HG02970 (cell line): ENCODE data around the gene SIGLEC14.
"Not testable (repeated sequence)": the region's sequence is repeated elsewhere in the genome, so short reads cannot be mapped to it uniquely, and the experiment has no call there.

Experiments used
- ATAC-seq: cut with Tn5 transposase; IDR thresholded peaks from one replicate; pipeline ENCODE4 v1.9.1; 2021; ENCODE audit warnings: mild to moderate bottlenecking, moderate library complexity, moderate number of reproducible peaks; ENCODE audit not compliant: unreplicated experiment, low FRiP score

Gene SIGLEC14

DNA sequence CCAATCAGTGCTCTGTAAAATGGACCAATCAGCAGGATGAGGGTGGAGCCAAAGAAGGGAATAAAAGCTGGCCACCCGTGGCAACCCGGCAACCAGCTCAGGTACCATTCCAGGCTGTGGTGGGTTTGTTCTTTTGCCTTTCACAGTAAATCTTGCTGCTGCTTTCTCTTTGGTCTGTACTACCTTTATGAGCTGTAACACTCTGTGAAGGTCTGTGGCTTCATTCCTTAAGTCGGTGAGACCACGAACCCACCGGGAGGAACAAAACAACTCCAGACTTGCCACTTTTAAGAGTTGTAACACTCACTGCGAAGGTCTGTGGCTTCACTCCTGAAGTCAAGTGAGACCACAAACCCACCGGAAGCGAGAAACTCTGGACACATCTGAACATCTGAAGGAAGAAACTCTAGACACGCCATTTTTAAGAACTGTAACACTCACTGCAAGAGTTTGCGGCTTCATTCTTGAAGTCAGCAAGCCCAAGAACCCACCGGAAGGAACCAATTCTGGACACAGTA lies 30.0 kb upstream of the SIGLEC14 start:
- no peak for ATAC-seq

DNA sequence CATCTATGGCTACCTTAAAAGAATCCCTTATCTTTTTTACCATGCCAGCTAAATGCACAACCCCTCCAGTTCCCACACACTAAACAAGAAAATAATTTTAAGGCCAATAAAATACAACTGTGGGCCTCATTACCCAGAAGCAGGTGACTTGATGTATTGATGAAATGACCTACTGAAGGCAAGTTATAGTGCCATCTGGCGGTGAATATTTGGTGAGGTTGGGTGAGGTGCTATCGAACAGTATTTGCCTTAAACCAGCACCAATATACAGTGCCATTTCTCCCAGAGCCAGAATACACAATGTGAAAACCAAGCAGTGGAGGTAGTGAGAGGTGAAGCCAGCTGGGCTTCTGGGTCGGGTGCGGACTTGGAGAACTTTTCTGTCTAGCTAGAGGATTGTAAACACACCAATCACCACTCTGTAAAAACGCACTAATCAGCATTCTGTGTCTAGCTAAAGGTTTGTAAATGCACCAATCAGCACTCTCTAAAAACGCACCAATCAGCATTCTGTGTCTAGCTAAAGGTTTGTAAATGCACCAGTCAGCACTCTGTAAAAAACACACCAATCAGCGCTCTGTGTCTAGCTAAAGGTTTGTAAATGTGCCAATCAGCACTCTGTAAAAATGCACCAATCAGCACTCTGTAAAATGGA lies 29.4 kb upstream of the SIGLEC14 start:
- not testable (repeated sequence) for ATAC-seq

DNA sequence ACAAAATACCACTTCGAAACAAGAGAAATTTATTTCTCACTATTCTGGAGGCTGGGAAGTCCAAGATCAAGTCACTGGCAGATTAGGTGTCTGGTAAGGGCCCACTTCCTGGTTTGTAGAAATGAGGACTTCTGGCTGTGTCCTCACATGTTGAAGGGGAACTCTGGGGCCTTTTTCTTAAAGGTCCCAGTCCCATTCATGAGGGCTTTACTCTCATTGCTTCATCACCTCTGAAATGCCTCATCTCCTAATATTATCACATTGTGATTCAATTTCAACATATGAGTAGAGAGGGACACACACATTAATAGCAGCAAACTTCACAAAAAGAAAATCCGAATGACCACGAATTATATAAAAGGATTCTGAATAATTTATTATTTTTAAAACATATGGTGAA lies 21.6 kb upstream of the SIGLEC14 start:
- no peak for ATAC-seq

DNA sequence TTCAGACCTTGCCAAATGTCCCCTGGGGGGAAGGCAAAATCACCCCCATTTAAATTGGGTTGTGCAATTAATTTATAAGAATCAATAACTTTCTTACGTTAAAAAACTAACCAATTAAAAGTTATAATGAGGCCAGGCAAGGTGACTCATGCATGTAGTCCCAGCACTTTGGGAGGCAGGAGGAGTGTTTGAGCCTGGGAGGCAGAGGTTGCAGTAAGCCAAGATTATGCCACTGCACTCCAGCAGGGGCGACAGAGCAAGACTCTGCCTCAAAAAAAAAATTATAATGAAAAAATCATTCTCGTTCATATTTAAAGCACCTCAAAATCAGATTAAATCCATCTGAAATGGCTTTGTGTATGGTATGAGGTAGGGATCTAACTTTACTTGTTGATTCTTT lies 18.4 kb upstream of the SIGLEC14 start:
- ATAC-seq: no peak

DNA sequence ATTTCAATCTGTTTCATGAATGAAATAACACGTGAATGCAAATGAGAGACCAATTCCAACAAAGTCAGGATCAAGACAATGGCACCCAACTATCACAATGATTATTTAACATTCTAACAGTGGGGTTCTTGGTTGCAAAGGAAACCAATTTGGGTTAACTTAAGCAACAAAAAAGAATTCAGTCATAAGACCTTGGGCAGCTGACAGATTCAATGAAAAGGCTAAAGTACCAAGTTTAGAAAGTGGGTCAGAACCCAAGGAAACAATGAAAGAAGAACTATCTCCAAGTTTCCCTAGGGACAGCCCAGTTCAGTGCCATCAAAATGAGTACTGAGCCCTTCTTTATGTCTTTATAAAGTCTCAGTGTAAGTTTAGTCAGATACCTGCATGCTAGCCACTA lies 17.5 kb upstream of the SIGLEC14 start:
- no peak for ATAC-seq

DNA sequence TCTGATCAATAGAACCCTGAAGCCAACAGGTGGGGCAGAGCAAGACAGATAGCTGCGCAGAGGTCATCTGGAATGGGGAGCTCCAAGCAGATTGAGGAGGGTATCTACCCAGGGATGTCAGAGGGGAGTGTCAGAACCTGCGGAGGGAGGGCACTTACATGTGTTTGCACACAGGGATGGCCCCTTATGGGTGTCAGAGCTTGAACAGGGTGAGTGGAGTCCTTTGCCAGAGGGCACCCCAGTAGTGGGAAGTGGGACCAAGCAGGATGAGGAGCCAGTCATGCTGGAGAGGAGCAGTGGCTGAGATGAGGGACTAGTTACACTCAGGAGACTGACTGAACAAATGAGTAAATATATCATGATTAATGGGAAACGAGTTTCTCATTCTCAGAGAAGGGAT lies 17.0 kb upstream of the SIGLEC14 start:
- no peak for ATAC-seq

DNA sequence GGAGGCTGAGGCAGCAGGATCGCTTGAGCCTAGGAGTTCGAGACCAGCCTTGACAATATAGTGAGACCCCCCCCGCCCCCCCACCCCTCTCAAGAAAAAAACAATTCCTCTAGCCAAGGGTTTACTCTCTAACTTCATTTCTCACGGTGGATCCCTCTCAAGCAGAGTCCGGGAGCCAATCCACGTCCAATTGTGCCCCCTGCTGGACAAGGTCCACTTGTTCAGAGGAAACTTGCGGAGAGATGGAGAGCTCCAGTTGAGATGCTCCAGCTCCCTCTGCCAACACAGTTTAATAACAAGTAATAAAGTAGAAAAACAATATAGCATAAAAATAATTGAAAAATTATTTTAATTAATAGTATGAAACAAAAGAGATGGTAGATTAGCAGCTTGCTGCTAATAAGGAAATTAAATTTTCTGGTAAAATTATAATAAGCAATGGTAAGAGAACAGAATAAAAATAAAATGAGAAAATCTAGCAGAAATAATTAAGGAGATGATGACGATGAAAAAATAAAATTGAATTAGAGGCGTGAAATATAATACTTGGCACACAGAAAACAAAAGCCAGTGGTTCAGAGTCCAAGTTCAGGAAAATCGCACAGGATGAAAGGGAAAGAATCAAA lies 14.5 kb upstream of the SIGLEC14 start:
- no peak for ATAC-seq

DNA sequence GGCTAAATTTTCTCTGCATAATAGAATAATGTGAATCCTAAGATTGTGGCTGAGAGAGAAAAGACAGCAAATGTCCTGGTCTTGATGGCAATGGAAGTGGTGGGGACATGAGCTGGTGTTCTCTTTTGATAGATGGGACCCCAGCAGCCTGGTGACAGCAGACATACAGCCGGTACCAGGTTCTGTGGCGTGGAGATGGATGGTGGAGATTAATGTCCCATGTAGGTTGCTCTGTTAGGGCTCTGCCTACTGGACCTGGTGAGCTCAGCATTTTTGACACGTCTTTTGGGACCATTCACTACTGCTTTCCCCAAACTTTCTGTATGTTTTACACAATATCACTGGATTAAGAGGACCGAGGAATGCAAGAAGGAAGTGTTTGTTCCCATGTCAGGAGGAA lies 8.2 kb upstream of the SIGLEC14 start:
- no peak for ATAC-seq

DNA sequence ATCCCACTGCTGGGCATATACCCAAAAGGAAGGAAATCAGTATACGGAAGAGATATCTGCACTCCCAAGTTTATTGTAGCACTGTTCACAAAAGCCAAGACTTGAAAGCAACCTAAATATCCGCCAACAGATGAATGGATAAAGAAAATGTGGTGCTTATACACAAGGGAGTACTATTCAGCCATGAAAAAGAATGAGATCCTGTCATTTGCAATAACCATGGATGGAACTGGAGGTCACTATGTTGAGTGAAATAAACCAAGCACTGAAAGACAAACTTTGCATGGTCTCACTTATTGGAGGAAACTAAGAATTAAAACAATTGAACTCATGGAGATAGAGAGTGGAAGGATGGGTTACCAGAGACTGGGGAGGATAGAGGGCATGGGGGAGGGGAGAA lies 6.5 kb upstream of the SIGLEC14 start:
- ATAC-seq: no peak

DNA sequence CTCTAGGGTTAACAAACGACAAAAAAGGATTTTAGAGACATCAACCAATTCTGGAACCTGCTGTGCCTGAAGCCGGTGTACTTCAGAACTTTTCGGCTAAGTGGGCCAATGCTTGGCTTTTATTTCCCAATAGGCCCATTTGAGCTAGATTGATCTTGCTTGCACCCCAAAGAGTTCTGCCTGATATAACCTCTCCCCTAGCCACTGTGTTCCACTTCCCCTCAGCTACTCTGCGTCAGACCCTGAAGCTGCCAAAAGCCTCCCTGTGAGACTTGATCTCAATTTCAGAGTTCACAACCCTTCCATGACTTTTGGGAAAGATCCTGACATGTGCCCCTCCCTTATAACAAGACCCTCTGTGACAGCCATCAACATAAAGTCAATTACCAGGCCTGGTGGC lies 5.6 kb upstream of the SIGLEC14 start:
- ATAC-seq: no peak

DNA sequence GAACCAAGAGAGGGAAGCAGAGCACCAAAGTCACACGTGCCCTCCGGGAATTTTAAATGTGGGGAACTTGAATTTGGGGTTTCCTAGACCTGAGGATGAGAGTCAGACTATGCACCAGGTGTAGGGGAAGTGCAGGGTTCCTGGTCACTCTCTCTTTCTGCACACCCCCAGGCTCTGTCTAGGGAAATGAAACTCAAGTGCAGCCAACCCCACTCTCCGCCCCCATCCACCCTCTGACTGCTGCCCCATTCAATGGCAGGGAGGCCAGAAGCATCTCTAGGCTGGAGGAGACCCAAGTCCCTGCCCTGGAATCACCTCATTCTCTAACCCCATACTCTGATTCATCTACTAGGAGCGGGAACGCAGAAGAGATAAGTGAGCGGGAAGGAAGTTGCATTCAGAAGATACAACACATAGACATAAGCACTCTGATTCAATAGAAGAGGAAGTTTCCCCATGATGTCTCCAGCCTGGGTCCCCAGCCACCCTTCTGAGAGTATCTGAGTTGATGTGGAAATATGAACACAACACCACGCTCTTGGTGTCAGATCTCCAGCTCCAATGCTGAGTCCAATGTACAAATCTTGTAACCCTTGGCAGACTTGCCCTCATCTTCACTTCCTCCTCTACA lies 4.7 kb upstream of the SIGLEC14 start:
- no peak for ATAC-seq

DNA sequence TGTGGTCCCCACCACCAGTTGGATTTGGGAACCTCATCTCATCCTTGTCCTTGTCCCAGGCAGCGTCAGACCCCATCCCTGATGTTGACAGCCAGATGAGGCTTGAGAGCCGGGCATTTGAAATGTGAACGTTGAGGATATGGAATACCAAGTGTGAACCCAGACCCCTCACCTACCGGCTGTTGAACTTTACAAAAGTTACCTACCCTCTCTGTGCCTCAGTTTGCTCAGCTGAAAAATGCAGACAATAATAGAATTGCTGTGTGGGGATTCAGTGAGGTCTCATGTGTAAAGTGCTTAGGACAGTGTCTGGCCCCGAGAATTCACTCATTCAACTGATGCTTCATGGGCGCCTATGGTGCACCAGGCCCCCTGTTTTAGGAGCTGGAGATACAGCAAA lies 693 bp upstream of the SIGLEC14 start:
- ATAC-seq: no peak

DNA sequence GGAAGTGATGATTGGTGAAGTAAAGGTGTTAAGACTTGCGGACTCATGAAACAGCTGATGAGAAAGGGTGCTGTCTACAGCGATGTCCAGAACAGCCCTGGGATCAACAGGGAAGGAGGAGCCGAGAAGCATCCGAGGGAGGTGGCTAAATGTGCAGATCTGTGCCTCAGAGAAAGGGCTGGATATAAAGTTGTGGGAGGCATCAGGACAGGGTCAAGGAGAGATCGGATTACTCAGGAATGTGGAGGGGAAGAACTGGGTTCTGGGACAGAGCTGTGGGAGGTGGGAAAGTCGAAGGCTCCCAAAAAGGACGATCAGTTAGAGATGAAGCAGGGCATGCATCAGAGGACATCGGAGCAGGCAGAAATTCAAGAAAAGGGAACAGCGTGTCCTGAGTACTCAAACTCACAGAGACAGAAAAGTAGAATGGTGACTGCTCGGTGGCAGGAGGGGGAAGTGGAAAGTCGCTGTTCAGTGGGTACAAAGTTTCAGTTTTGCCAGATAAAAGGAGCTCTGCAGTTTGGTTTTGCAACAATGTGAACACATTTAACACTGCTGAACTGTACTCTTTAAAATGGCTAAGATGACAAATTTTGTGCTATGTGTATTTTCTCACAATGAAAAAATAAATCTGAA lies 1.9 kb downstream of the SIGLEC14 start:
- no peak for ATAC-seq

DNA sequence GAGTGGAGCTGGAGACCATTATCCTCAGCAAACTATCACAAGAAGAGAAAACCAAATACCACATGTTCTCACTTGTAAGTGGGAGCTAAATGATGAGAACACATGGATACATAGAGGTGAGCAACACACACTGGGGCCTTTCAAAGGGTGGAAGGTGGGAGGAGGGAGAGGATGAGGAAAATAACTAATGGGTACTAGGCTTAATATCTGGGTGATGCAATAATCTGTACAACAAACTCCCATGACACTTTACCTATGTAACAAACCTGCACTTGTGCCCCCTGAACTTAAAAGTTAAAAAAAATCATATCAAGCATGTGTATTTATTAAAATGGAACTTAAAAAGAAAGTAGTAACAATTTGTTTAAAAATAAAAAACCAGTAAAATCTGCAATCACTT lies 5.0 kb downstream of the SIGLEC14 start:
- no peak for ATAC-seq

DNA sequence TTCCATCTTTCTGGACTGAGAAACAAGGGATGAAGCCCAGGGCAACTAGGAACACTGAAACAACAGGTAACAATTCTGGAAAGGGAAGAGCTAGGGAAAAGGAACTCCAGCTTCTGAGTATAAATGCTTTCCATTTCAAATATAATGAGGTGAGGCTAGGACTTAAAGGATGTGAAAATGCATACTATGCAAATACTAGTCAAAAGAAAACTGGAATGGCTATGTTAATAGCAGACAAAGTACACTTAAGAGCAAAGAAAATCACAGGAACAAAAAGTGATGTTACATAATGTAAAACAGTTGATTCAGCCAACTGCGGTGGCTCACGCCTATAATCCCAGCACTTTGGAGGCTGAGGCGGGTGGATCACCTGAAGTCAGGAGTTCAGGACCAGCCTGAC lies 6.2 kb downstream of the SIGLEC14 start:
- no peak for ATAC-seq

DNA sequence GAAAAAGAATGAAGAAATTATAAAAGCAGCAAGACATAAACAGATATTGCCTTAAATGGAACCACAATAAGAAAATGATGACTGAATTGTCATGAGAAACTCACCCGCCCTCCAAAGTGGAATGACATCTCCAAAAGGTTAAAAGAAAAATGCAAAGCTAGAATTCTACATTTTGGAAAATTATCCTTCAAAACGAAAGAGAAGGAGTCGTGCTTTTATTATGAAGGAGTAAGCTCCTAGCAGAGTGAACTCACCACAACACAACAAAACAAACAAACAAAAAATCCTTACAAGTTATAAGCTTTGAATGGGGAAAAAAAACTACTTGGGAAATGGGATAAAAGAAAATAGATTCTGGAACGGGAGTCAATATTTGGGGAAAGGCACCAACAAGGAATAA lies 6.7 kb downstream of the SIGLEC14 start:
- no peak for ATAC-seq

DNA sequence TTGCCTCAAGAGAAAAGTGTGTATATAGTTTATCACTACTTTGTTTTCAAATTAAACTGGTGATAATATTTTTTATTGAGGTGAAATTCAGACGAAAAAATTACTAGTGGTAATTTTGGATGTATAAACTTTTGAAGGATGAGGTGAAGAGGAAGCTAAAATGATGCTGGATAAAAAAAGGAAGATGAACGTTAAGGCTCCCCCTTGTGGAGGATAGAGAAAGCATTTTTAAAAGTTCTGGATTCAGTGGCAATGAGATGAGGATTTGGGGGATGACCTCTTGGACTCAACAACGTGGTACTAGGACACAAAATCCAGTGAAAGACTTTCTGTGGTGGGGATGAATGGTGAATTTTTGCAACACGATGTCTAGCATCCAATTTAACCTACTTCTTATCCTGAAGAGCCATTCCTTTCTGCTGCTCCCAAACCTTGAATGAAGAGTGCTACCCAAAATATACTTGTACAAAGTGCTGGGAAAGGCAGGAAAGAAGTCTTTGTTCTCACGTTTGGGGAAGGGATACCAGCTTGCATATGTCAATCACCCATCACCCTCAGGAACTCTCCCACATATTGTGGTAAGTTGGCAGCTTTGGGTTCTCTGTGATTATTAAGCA lies 9.2 kb downstream of the SIGLEC14 start:
- ATAC-seq: no peak

DNA sequence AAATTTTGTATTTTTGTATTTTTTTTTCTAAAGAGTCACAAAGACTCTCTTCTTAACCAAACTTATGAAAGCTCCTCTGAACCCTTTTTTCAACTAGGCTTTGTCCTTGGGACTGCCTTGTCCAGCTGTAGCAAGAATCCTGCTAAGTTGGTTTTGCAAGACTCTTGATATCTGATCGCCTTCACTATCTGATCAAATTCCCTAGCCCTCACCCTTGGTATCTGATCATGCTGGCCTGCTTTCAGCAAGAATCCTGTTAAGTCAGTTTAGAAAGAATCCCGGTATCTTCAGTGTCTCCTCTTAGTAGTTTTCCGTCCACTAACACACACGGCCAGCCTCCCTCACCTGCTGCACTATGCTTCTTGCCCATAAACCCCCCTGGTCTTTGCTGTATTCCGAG lies 14.5 kb downstream of the SIGLEC14 start:
- ATAC-seq: no peak

DNA sequence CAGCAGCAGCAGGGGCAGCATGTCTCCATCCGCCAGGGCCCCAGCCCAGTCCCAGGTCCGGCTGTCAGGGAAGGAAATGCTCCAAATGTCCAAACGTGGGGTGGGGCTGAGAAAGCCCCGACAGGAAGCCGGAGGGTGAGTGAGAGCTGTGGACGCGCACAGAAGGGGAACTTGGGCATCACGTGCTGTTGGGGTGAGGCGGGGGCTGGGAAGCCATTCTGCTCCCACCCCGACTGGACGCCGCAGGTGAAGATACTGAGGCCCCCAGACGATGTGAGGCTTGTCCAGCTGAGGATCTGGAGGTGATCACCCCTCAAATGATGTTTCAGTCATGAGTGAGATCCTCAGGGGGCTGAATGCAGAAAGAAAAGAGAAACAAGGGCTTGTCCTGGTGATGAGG lies 16.3 kb downstream of the SIGLEC14 start, which contains the start of gene SIGLEC5:
TSS of gene SIGLEC5 (minus strand) at position 87 of the 400 bp plus-strand sequence. CDS start at position 21, 66 bp downstream.
- ATAC-seq: not testable (repeated sequence)

DNA sequence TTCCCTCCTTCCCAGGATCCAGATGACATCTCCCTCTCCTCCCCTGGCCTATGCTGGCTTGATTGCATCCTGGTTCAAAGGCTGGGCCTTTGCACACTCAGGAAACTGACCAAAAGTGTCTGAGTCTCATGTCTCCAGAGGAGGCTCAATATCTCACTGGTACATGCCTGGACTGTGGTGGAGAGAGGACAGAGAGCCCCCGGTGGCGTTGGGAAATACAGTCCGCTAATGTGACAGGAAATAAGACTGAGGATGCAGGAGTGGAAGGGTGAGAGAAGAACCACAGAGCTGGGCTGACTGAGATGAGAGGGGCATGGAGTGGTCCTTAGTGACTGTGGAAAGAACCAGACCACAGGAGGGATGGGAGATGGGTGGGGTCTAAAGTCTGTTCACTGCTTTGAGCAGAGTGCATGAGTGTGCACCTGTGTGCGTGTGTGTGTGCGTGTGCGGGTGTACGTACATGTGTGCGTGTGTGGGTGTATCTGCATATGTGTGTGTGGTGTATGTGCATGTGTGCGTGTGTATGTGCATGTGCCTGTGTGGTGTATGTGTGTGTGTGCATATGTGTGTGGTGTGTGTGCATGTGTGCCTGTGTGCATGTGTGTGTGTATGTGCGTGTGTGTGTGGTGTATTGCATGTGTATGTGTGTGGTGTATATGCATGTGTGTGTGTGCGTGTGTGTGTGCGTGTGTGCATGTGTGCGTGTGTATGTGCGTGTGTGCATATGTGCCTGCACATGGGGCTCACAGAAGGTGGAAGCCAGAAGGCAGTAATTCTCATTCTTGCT lies 18.3 kb downstream of the SIGLEC14 start:
- ATAC-seq: no peak
